Stimulated activated naive B cell treated with anti-CD40 and anti-IgM and Interleukin-4, amounts not matched to agents 10 μg/mL and 1 μg/mL and 100 μg/mL, for 72 hours (primary cell): ENCODE results near the gene MARCHF2.

Experiments
- ATAC-seq, 2 donors: fragments of 150-1000 bp; cut with Tn5 transposase; replicated peaks; 2 replicates each; pipeline ENCODE4 v1.10.0; 2021; ENCODE audit warnings: moderate library complexity in 1 of 2
- DNase-seq: peaks from one replicate; pipeline ENCODE4 v3.0.0; 2021
- H3K27ac Mint-ChIP-seq: one replicate; pipeline ENCODE4 v1.8.0; 2022; ENCODE audit warnings: mild to moderate bottlenecking, mixed read lengths
- H3K27me3 Mint-ChIP-seq, 2 donors: one replicate each; pipeline ENCODE4 v1.8.0; 2022; ENCODE audit warnings: mixed read lengths in 2 of 2
- H3K36me3 Mint-ChIP-seq, 2 donors: one replicate each; pipeline ENCODE4 v1.8.0; 2022; ENCODE audit warnings: mixed read lengths in 2 of 2, mild to moderate bottlenecking in 1 of 2
- H3K4me1 Mint-ChIP-seq, 2 donors: one replicate each; pipeline ENCODE4 v1.8.0; 2022; ENCODE audit warnings: mixed read lengths in 2 of 2, mild to moderate bottlenecking in 1 of 2
- H3K4me3 Mint-ChIP-seq, 2 donors: one replicate each; pipeline ENCODE4 v1.8.0; 2022; ENCODE audit warnings: mild to moderate bottlenecking in 2 of 2, mixed read lengths in 2 of 2, moderate library complexity in 1 of 2
- H3K9me3 Mint-ChIP-seq, 2 donors: one replicate each; pipeline ENCODE4 v1.8.0; 2022; ENCODE audit warnings: mixed read lengths in 2 of 2, mild to moderate bottlenecking in 1 of 2

Gene MARCHF2

GRCh38 chr19:8445488-8446001 is 32.4 kb downstream of the MARCHF2 start:
- Mint-ChIP-seq H3K36me3 (peaks cover 15 to 33% of the 10 kb centered on the region in 2 donors), H3K27me3 (no peaks in the 10 kb centered on the region), H3K4me1 (peaks cover 28 to 44% of the 10 kb centered on the region in 2 donors), H3K27ac (peak overlapping the region; percentile 94), H3K9me3 (no peaks in the 10 kb centered on the region), H3K4me3 (peak overlapping the region; percentile 92 to 98)
- DNase-seq = peak; percentile 12
- ATAC-seq = peak; percentile 31

DNA sequence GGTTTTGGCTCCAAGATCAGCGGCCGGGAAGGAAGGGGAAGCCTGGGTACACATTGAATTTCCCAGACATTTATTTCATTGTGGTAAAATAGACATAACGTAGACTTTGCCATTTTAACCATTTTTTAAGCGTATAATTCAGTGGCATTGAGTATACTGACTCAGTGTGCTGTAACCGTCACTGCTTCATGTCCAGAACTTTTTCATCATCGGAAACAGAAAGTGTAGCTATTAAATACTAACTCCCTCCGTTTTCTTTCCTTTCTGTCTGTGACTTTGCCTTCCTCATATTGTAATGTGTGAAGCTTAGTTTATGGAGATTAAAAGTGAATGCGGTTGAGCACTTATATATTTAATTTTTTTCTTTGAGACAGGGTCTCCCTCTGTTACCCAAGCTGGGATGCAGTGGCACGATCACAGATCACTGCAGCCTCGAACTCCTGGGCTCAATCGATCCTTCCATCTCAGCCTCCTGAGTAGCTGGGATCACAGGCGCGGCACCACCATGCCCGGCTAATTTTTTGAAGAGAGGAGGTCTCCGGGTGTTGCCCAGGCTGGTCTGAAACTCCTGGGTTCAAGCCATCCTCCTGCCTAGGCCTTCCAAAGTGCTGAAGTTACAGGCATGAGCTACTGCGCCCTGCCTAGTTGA is 33.1 kb downstream of the MARCHF2 start:
- Mint-ChIP-seq H3K4me3 (peak overlapping the region; percentile 92 to 98), H3K27me3 (no peaks in the 10 kb centered on the region), H3K9me3 (no peaks in the 10 kb centered on the region), H3K36me3 (peaks cover 15 to 36% of the 10 kb centered on the region in 2 donors), H3K4me1 (peaks cover 28 to 48% of the 10 kb centered on the region in 2 donors), H3K27ac (peak overlapping the region; percentile 94)
- DNase-seq (no peak), ATAC-seq (no peak)

DNA sequence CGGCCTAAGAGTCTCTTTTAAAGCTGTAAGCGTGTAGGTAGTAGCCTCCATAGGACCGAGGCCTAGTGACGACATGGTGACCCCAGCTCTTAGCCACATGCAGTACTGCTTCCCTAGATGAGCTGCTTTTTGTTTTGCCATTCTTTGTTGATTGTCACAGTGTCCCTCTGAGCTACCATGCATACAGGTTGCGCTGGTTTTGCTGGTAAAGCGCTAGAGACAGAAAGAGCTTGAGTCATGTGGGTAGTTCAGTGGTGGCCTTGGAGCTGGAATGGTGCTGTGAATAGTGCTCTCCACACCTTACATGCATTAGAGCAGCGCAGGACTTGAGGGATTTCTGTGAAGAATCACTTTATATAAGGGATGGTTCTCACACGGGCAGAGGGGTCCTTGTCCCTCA is 36.7 kb downstream of the MARCHF2 start:
- Mint-ChIP-seq H3K4me1 (peaks cover 46 to 82% of the 10 kb centered on the region in 2 donors), H3K9me3 (no peaks in the 10 kb centered on the region), H3K27ac (peak overlapping the region; percentile 80), H3K27me3 (no peaks in the 10 kb centered on the region), H3K36me3 (peaks cover 30 to 50% of the 10 kb centered on the region in 2 donors), H3K4me3 (peak overlapping the region in 1 of 2 donors; percentile 10)
- DNase-seq (no peak), ATAC-seq (no peak)

GRCh38 chr19:8451377-8451776 is 38.3 kb downstream of the MARCHF2 start:
- ATAC-seq = no peak
- Mint-ChIP-seq H3K27ac (peak overlapping the region; percentile 69), H3K9me3 (no peaks in the 10 kb centered on the region), H3K36me3 (peaks cover 28 to 48% of the 10 kb centered on the region in 2 donors), H3K4me3 (no peak overlapping the region), H3K27me3 (no peaks in the 10 kb centered on the region), H3K4me1 (peaks cover 44 to 87% of the 10 kb centered on the region in 2 donors)
- no peak for DNase-seq

DNA sequence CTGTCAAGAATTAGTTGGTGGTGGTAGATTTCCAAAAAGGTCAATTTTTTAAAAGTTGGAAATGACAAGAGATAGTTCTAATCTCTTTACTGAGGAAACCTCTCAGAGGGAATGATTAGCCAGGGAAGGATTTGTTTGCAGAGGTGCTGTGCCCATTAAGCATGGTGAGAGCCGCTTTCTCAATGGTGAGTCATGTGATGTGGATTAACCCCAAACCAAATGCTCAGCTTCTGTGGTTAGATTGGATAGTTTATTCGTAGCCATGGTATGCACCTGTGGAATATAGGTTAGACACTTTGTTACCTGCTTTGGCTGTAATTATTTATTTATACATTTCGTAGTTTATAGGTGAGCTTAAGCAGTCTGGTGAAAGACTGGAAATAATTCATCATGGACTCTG is 38.8 kb downstream of the MARCHF2 start:
- Mint-ChIP-seq H3K27me3 (no peaks in the 10 kb centered on the region), H3K36me3 (peaks cover 29 to 49% of the 10 kb centered on the region in 2 donors), H3K9me3 (no peaks in the 10 kb centered on the region), H3K27ac (peak overlapping the region; percentile 69), H3K4me3 (no peak overlapping the region), H3K4me1 (peaks cover 46 to 87% of the 10 kb centered on the region in 2 donors)
- DNase-seq = no peak
- ATAC-seq = no peak

DNA sequence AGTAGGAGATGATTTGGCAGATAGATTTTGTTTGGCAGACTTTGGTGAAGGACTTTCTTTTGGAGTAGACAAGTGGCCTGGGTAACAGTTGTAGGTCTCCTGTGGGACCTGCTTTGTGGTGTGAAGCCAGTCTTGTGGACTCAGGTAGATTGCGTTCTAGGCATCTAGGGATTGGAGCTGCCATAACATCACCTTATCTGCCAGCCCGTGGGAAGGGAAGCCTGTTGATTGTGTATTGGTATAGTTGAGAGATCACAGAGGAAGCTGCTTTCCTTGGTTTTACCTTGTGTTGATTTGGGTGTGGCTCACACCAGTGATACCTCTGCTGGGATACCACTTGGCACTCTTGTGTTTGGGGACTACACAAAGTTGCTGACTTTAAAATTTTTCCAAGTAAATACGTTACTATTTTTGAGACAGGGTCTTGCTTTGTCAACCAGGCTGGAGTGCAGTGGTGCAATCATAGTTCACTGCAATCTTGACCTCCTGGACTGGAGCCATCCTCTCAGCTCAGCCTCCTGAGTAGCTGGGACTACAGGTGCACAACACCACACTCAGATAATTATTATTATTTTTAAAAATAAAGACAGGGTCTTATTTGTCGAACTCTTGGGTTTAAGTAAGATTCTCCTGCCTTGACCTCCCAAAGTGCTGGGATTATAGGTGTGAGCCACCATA is 39.5 kb downstream of the MARCHF2 start:
- ATAC-seq (no peak), DNase-seq (no peak)
- H3K9me3 Mint-ChIP-seq = no peaks in the 10 kb centered on the region
- no peaks in the 10 kb centered on the region for H3K27me3 Mint-ChIP-seq
- peak overlapping the region; percentile 42 for H3K27ac Mint-ChIP-seq
- no peak overlapping the region for H3K4me3 Mint-ChIP-seq
- peaks cover 25 to 42% of the 10 kb centered on the region in 2 donors for H3K36me3 Mint-ChIP-seq
- H3K4me1 Mint-ChIP-seq = peaks cover 41 to 80% of the 10 kb centered on the region in 2 donors

DNA sequence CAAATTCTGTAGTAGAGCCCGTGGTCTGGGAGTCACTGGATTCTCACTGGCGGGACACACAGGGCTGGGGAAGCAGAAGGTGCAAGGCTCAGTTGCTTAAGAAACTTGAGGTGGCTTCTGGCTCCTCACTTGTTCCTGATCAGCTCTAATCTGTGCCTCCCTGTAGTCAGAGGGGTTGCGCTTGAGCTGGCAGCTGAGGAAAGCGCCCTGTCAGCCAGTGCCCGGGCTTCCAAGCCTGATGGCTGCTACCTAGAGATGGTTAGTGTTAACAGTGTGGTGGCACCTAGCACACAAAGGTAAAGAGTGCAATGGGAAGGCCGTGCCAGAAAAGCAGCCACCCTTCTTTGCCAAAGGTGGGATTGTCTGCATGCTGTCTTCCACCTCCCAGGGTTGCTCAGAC is 40.5 kb downstream of the MARCHF2 start:
- Mint-ChIP-seq H3K4me1 (peaks cover 40 to 78% of the 10 kb centered on the region in 2 donors), H3K36me3 (peaks cover 21 to 41% of the 10 kb centered on the region in 2 donors), H3K27me3 (no peaks in the 10 kb centered on the region), H3K27ac (no peak overlapping the region), H3K4me3 (no peak overlapping the region), H3K9me3 (no peaks in the 10 kb centered on the region)
- DNase-seq (no peak), ATAC-seq (no peak)

- Mint-ChIP-seq H3K36me3 (peaks cover 21 to 41% of the 10 kb centered on the region in 2 donors), H3K27ac (peak overlapping the region; percentile 31), H3K9me3 (no peaks in the 10 kb centered on the region), H3K27me3 (no peaks in the 10 kb centered on the region), H3K4me3 (no peak overlapping the region), H3K4me1 (peaks cover 36 to 78% of the 10 kb centered on the region in 2 donors)
- DNase-seq = no peak
- no peak for ATAC-seq
These were observed 41.1 kb downstream of the MARCHF2 start for GRCh38 chr19:8454218-8454617.

- no peaks in the 10 kb centered on the region for H3K27me3 Mint-ChIP-seq
- H3K36me3 Mint-ChIP-seq = peaks cover 22 to 40% of the 10 kb centered on the region in 2 donors
- DNase-seq (no peak), ATAC-seq (no peak)
- H3K4me1 Mint-ChIP-seq = peaks cover 33 to 79% of the 10 kb centered on the region in 2 donors
- no peaks in the 10 kb centered on the region for H3K9me3 Mint-ChIP-seq
- peak overlapping the region; percentile 42 for H3K27ac Mint-ChIP-seq
- H3K4me3 Mint-ChIP-seq = no peak overlapping the region
These were observed 41.9 kb downstream of the MARCHF2 start for GRCh38 chr19:8455018-8455417.

GRCh38 chr19:8456064-8456463 is 43.0 kb downstream of the MARCHF2 start:
- Mint-ChIP-seq H3K36me3 (peaks cover 25 to 40% of the 10 kb centered on the region in 2 donors), H3K4me1 (peaks cover 33 to 80% of the 10 kb centered on the region in 2 donors), H3K9me3 (no peaks in the 10 kb centered on the region), H3K27me3 (no peaks in the 10 kb centered on the region), H3K27ac (no peak overlapping the region), H3K4me3 (no peak overlapping the region)
- ATAC-seq (no peak), DNase-seq (no peak)

DNA sequence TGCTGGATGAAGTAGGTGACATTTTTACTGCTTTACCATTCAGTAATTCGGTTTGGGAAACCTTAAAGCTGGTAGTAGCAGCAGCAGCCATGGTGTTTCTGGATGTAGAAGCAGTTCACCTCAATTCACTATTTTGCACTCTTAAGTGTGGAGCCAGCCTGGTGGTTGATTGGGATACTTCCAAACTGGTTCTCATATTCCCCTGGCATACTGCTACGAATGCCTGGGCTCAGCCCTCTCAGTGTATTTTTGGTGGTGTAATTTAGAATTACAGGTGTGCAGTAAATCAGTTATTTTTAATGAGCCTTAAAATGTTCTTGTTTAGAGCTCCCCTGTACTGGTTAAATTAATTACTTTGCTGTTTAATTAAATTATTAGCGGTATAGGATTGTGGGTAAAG is 44.1 kb downstream of the MARCHF2 start:
- Mint-ChIP-seq H3K27ac (no peak overlapping the region), H3K4me3 (no peak overlapping the region), H3K36me3 (peaks cover 22 to 33% of the 10 kb centered on the region in 2 donors), H3K4me1 (peaks cover 28 to 69% of the 10 kb centered on the region in 2 donors), H3K27me3 (no peaks in the 10 kb centered on the region), H3K9me3 (no peaks in the 10 kb centered on the region)
- DNase-seq (no peak), ATAC-seq (no peak)

DNA sequence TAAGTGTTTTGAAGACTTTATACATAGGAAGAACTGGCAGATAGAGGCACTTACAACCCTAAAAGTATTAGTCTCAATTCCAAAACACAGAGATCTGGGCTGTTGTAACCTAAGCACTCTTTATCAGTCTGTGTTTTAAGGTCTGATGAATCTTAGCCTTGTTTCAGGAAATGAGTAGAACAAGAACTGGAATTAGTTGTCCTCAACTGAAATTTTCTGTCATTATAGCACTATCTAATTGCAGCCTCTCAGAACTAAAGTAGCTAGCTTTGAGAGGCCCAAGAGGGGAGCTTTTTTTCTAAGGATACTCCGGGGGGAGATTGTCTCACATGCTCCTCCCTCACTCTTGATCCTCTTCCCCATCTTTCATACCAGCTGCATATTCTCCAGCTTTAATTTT is 44.7 kb downstream of the MARCHF2 start:
- Mint-ChIP-seq H3K36me3 (peaks cover 26 to 37% of the 10 kb centered on the region in 2 donors), H3K9me3 (no peaks in the 10 kb centered on the region), H3K4me1 (peaks cover 28 to 64% of the 10 kb centered on the region in 2 donors), H3K4me3 (no peak overlapping the region), H3K27ac (no peak overlapping the region), H3K27me3 (no peaks in the 10 kb centered on the region)
- ATAC-seq = no peak
- no peak for DNase-seq

DNA sequence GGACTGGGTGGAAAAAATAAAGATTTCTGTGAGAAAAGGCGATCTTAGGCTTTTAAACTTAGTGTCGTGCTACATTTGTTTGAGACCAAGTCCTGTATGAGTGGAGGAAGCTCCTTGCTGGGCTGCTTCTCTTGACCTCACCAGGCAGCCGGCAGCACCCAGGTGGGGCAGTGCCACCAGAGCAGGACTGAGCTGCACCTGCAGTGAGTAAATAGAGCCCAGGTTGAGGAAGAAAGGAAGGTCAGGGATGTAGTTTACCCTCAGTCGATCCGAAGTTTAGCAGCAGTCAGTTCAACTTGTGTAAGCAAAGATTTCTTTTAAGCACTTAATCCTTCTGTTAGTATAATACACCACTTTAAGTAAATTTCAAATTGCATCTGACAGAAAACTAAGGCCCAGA is 45.3 kb downstream of the MARCHF2 start:
- Mint-ChIP-seq H3K9me3 (no peaks in the 10 kb centered on the region), H3K36me3 (peaks cover 30 to 39% of the 10 kb centered on the region in 2 donors), H3K4me3 (no peak overlapping the region), H3K27me3 (no peaks in the 10 kb centered on the region), H3K27ac (no peak overlapping the region), H3K4me1 (peaks cover 30 to 59% of the 10 kb centered on the region in 2 donors)
- ATAC-seq (no peak), DNase-seq (no peak)

- Mint-ChIP-seq H3K4me1 (peaks cover 26 to 52% of the 10 kb centered on the region in 2 donors), H3K9me3 (no peaks in the 10 kb centered on the region), H3K27ac (no peak overlapping the region), H3K36me3 (peaks cover 28 to 39% of the 10 kb centered on the region in 2 donors), H3K4me3 (no peak overlapping the region), H3K27me3 (no peaks in the 10 kb centered on the region)
- ATAC-seq = no peak
- DNase-seq = no peak
These were observed 46.0 kb downstream of the MARCHF2 start for GRCh38 chr19:8459095-8459494.
